Neural progenitor cell (in vitro differentiated cells): Measurements from ENCODE around the gene ILKAP. TPM values are rescaled to one million over a fixed set of nuclear protein-coding genes. Genes with fewer than 3 reads are reported as not detected.

Experiments
- DNase-seq: peaks from one replicate; pipeline ENCODE4 v3.0.0-alpha.2; 2016; ENCODE audit warnings: low spot score
- H2AFZ ChIP-seq: fragments of 200-600 bp; sonication (generic); replicated peaks from 2 replicates; pipeline ENCODE4 v1.6.1; 2016; ENCODE audit warnings: antibody characterized with exemption
- H3F3A ChIP-seq: fragments of 200-600 bp; sonication (generic); 2 replicates; pipeline ENCODE4 v1.6.1; 2016; ENCODE audit warnings: antibody characterized with exemption, low read depth
- H3K27ac ChIP-seq: fragments of 200-600 bp; sonication (generic); 2 replicates; pipeline ENCODE4 v1.5.1; 2016; ENCODE audit warnings: mild to moderate bottlenecking
- H3K27me3 ChIP-seq: fragments of 200-600 bp; sonication (generic); 2 replicates; pipeline ENCODE4 v1.6.1; 2016; ENCODE audit warnings: mild to moderate bottlenecking, moderate library complexity
- H3K36me3 ChIP-seq: fragments of 200-600 bp; sonication (generic); 2 replicates; pipeline ENCODE4 v1.5.1; 2016
- H3K4me1 ChIP-seq: fragments of 200-600 bp; sonication (generic); 2 replicates; pipeline ENCODE4 v1.6.1; 2016; ENCODE audit warnings: mixed run types
- H3K4me2 ChIP-seq: fragments of 200-600 bp; sonication (generic); 2 replicates; pipeline ENCODE4 v1.6.1; 2016
- H3K4me3 ChIP-seq: fragments of 200-600 bp; sonication (generic); 2 replicates; pipeline ENCODE4 v1.5.1; 2016
- H3K79me2 ChIP-seq: fragments of 200-600 bp; sonication (generic); 2 replicates; pipeline ENCODE4 v1.6.1; 2016; ENCODE audit warnings: low read depth
- H3K9ac ChIP-seq: fragments of 200-600 bp; sonication (generic); 2 replicates; pipeline ENCODE4 v1.6.1; 2016
- H3K9me3 ChIP-seq: fragments of 200-600 bp; sonication (generic); 2 replicates; pipeline ENCODE4 v1.5.1; 2016; ENCODE audit warnings: low read depth
- H4K20me1 ChIP-seq: fragments of 200-600 bp; sonication (generic); 2 replicates; pipeline ENCODE4 v1.6.1; 2016; ENCODE audit warnings: low read depth
- H3K27ac Mint-ChIP-seq: 3 replicates; pipeline ENCODE4 v1.8.0; 2021; ENCODE audit warnings: mixed read lengths
- H3K27me3 Mint-ChIP-seq: 2 replicates; pipeline ENCODE4 v1.8.0; 2022; ENCODE audit warnings: low read depth, mild to moderate bottlenecking, inconsistent platforms, moderate library complexity, mixed read lengths; ENCODE audit not compliant: insufficient read depth
- H3K36me3 Mint-ChIP-seq: 3 replicates; pipeline ENCODE4 v1.8.0; 2021; ENCODE audit warnings: mixed read lengths
- H3K4me1 Mint-ChIP-seq: 3 replicates; pipeline ENCODE4 v1.8.0; 2021; ENCODE audit warnings: mixed read lengths
- H3K4me3 Mint-ChIP-seq: 3 replicates; pipeline ENCODE4 v1.8.0; 2021; ENCODE audit warnings: mild to moderate bottlenecking, moderate library complexity, mixed read lengths
- H3K9me3 Mint-ChIP-seq: 3 replicates; pipeline ENCODE4 v1.8.0; 2020; ENCODE audit warnings: mixed read lengths
- EZH2 ChIP-seq: fragments of 200-600 bp; sonication (generic); IDR thresholded peaks from 2 replicates; pipeline ENCODE4 v1.6.1; 2017; ENCODE audit warnings: antibody characterized with exemption, mild to moderate bottlenecking, moderate library complexity
- EZH2phosphoT487 ChIP-seq: fragments of 200-600 bp; sonication (generic); IDR thresholded peaks from 2 replicates; pipeline ENCODE4 v1.6.1; 2017; ENCODE audit warnings: antibody characterized with exemption
- total RNA-seq: library from RNA; depleted of rRNA; stranded (reverse); fragments of >200 nt; gene quantifications from 2 replicates; pipeline ENCODE4 v1.2.3, GENCODE V29; 2015; ENCODE audit warnings: low replicate concordance
- TF ChIP-seq, protein P1 (sequence below): fragments of 200-600 bp; sonication (generic); IDR thresholded peaks from 2 replicates; pipeline ENCODE4 v1.5.1; 2017; ENCODE audit warnings: antibody characterized with exemption, mild to moderate bottlenecking

ILKAP gene
- total RNA-seq, 1 donor from 2014 or later, result 19.0 TPM

DNA sequence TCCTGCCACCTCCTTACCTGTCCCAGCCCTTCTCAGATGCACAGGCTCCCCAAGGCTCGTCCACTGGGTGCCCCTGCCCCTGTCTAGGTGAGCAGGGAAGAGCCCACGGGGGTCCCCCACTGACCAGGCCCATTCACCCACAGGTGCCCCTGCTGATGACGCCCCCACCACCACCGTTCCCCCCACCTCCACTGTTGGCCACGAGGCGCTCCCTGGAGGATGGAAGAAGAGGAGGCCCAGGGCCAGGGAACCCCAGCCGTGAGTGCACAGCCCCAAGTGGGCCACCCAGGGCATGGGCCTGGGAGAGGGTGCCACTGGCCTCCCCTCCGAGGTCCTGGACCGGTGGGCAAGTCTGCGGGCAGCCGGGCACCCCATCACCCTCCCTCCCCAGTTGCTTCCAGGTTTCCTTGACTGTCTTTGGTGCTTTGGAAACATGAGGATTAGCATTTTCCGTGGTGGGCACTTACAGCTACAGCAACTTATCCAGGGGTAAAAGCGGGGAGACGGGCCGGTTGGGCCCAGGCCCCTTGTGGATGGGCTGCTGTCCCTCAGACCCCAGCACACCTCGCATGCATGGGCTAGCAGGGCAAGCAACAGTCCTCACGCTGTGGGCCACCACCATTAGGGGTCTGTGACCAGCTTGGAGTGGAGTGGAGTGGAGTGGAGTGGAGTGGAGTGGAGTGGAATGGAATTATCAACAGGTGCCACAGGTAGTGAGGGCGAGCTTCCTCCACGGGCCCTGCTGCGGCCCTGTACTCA is 78.2 kb downstream of the ILKAP start:
- TF ChIP-seq EZH2phosphoT487 (no peak), EZH2 (no peak)
- H3K4me3 Mint-ChIP-seq, result no peak overlapping the region
- Histone ChIP-seq H3K79me2 (no peaks in the 10 kb centered on the region), H2AFZ (no peak overlapping the region), H3K27ac (no peak overlapping the region), H4K20me1 (no peaks in the 10 kb centered on the region), H3K36me3 (no peaks in the 10 kb centered on the region), H3K9ac (no peak overlapping the region), H3K4me3 (no peak overlapping the region), H3F3A (peaks cover 9% of the 10 kb centered on the region), H3K4me1 (peaks cover 5% of the 10 kb centered on the region), H3K27me3 (no peaks in the 10 kb centered on the region), H3K4me2 (no peak overlapping the region), H3K9me3 (no peaks in the 10 kb centered on the region)
- no peaks in the 10 kb centered on the region for H3K27me3 Mint-ChIP-seq
- H3K27ac Mint-ChIP-seq, result no peak overlapping the region
- no peaks in the 10 kb centered on the region for H3K9me3 Mint-ChIP-seq
- no peaks in the 10 kb centered on the region for H3K36me3 Mint-ChIP-seq
- H3K4me1 Mint-ChIP-seq, result no peaks in the 10 kb centered on the region
- no peak for DNase-seq

DNA sequence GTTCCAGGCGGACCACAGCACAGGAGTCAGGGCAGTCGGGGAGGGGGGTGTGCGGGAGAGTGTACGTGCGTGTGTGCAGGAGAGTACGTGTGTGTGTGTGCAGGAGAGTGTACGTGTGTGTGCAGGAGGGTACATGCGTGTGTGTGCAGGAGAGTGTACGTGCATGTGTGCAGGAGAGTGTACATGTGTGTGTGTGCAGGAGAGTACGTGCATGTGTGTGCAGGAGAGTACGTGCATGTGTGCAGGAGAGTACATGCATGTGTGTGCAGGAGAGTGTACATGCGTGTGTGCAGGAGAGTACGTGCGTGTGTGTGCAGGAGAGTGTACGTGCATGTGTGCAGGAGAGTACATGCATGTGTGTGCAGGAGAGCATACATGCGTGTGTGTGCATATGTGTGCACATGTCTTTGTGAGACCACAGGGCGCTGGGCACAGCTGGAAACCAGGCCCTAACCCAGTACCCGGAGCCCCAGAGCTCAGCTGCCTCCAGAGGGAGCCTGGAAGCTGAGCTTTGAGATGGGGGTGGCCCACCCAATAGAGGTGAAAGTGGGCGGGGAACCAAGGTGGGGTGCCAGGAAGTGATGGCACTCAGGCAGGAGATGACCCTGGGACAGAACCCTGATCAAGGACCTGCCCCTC is 78.9 kb downstream of the ILKAP start:
- no peaks in the 10 kb centered on the region for H3K36me3 Mint-ChIP-seq
- H3K4me3 Mint-ChIP-seq, result no peak overlapping the region
- H3K4me1 ChIP-seq, result peaks cover 7% of the 10 kb centered on the region
- no peaks in the 10 kb centered on the region for H3K36me3 ChIP-seq
- H3K27ac Mint-ChIP-seq, result no peak overlapping the region
- H4K20me1 ChIP-seq, result no peaks in the 10 kb centered on the region
- DNase-seq, result no peak
- no peaks in the 10 kb centered on the region for H3K79me2 ChIP-seq
- no peaks in the 10 kb centered on the region for H3K9me3 Mint-ChIP-seq
- no peaks in the 10 kb centered on the region for H3K4me1 Mint-ChIP-seq
- no peak overlapping the region for H3K27ac ChIP-seq
- no peak overlapping the region for H2AFZ ChIP-seq
- peaks cover 9% of the 10 kb centered on the region for H3F3A ChIP-seq
- H3K9me3 ChIP-seq, result no peaks in the 10 kb centered on the region
- no peak overlapping the region for H3K9ac ChIP-seq
- H3K4me2 ChIP-seq, result no peak overlapping the region
- no peaks in the 10 kb centered on the region for H3K27me3 ChIP-seq
- H3K27me3 Mint-ChIP-seq, result peaks cover 2% of the 10 kb centered on the region
- TF ChIP-seq EZH2phosphoT487 (no peak), EZH2 (no peak)
- TF ChIP-seq, protein P1, sequence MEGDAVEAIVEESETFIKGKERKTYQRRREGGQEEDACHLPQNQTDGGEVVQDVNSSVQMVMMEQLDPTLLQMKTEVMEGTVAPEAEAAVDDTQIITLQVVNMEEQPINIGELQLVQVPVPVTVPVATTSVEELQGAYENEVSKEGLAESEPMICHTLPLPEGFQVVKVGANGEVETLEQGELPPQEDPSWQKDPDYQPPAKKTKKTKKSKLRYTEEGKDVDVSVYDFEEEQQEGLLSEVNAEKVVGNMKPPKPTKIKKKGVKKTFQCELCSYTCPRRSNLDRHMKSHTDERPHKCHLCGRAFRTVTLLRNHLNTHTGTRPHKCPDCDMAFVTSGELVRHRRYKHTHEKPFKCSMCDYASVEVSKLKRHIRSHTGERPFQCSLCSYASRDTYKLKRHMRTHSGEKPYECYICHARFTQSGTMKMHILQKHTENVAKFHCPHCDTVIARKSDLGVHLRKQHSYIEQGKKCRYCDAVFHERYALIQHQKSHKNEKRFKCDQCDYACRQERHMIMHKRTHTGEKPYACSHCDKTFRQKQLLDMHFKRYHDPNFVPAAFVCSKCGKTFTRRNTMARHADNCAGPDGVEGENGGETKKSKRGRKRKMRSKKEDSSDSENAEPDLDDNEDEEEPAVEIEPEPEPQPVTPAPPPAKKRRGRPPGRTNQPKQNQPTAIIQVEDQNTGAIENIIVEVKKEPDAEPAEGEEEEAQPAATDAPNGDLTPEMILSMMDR, result no peak
- no peak overlapping the region for H3K4me3 ChIP-seq

DNA sequence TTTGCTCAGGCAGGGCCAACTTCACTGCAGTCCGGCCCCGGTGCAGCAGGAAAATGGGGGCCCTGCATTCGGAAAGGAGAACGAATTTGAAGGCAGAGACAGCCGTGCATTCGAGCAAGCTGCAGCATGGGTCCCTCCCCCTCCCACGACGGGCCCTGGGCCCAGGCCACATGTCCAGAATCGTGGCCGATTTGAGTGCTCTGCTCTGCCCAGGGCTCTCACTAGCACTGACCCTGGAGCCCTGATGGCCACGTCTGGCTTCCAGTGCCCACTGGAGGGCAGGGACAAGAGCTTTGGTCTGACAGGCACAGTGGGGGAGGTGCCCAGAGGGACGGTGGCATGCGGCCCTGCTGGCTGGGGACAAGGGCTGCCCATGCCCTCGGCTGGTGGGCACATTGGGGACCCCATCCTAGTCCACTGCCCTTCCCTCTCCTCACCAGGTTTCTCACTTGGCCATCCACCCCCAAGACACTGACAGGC is 79.5 kb downstream of the ILKAP start:
- H3K9me3 ChIP-seq, result no peaks in the 10 kb centered on the region
- H3K27ac ChIP-seq, result no peak overlapping the region
- Mint-ChIP-seq H3K36me3 (no peaks in the 10 kb centered on the region), H3K4me3 (no peak overlapping the region), H3K27ac (no peak overlapping the region), H3K4me1 (no peaks in the 10 kb centered on the region), H3K27me3 (peaks cover 2% of the 10 kb centered on the region), H3K9me3 (no peaks in the 10 kb centered on the region)
- H3K4me2 ChIP-seq, result no peak overlapping the region
- no peaks in the 10 kb centered on the region for H3K36me3 ChIP-seq
- no peak for TF ChIP-seq EZH2
- TF ChIP-seq, protein P1, result no peak
- no peaks in the 10 kb centered on the region for H3K79me2 ChIP-seq
- no peaks in the 10 kb centered on the region for H4K20me1 ChIP-seq
- H3K9ac ChIP-seq, result no peak overlapping the region
- H2AFZ ChIP-seq, result no peak overlapping the region
- peaks cover 9% of the 10 kb centered on the region for H3F3A ChIP-seq
- DNase-seq, result no peak
- peaks cover 7% of the 10 kb centered on the region for H3K4me1 ChIP-seq
- no peaks in the 10 kb centered on the region for H3K27me3 ChIP-seq
- no peak overlapping the region for H3K4me3 ChIP-seq
